Esophagus squamous epithelium (tissue), 4 donors: ENCODE data around the gene PPOX.

Experiments
- POLR2A ChIP-seq, 4 donors: fragments of 450-650 bp; IDR thresholded peaks; one replicate each; pipeline ENCODE4 v1.6.1; 2017; ENCODE audit warnings: antibody characterized with exemption in 4 of 4, mild to moderate bottlenecking in 4 of 4, moderate library complexity in 3 of 4
- TF ChIP-seq, protein P1 (sequence below), 6 experiments: fragments of 450-650 bp in 4 of 6; fragments of 200-600 bp in 2 of 6; sonication (generic) in 2 of 6; IDR thresholded peaks; one replicate each; pipeline ENCODE4 v1.5.1; 2016 to 2019; ENCODE audit warnings: antibody characterized with exemption in 6 of 6, mild to moderate bottlenecking in 4 of 6, moderate library complexity in 4 of 6

DNA sequence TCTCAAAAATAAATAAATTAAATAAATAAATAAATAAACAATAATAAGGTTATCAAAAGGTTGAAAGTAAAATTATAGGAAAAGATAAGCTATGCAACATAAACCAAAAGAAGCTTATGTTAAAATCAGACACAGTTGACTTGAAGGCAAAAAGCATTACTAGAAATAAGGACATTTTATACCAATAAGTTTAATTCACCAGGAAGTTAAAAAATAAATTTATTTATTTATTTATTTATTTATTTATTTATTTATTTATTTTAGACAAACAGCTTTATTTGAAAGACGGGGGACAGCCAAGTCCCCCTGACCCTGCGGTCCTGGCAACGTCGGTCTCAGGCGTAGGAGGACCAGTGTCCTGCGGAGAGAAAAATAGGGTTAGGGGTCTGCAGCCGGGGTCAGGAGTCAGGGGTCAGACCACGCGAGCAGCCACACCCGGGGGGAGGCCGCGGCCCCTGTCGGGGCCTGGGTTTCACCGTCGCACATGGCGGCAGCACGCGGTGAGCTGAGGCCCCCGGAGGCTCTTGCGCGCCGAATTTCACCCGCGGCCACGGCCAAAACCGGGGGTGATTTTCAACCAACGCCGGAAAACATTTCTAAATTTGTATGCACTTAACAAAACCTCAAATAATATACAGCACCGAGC is 25.3 kb upstream of the PPOX start:
- no peak for TF ChIP-seq POLR2A (IDR thresholded peaks at IDR 0.05)
- TF ChIP-seq, protein P1, sequence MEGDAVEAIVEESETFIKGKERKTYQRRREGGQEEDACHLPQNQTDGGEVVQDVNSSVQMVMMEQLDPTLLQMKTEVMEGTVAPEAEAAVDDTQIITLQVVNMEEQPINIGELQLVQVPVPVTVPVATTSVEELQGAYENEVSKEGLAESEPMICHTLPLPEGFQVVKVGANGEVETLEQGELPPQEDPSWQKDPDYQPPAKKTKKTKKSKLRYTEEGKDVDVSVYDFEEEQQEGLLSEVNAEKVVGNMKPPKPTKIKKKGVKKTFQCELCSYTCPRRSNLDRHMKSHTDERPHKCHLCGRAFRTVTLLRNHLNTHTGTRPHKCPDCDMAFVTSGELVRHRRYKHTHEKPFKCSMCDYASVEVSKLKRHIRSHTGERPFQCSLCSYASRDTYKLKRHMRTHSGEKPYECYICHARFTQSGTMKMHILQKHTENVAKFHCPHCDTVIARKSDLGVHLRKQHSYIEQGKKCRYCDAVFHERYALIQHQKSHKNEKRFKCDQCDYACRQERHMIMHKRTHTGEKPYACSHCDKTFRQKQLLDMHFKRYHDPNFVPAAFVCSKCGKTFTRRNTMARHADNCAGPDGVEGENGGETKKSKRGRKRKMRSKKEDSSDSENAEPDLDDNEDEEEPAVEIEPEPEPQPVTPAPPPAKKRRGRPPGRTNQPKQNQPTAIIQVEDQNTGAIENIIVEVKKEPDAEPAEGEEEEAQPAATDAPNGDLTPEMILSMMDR (IDR thresholded peaks at IDR 0.05) = no peak
